GM12878 (cell line): ENCODE data around the gene COL15A1. TPM values are rescaled to one million over a fixed set of nuclear protein-coding genes. Genes with fewer than 3 reads are reported as not detected.

Experiments
- ASH2L ChIP-seq: fragments of 300-600, 200-600 bp; sonication (generic); IDR thresholded peaks from 2 replicates; pipeline ENCODE4 v1.6.1; 2017; ENCODE audit warnings: low read depth, mild to moderate bottlenecking, borderline replicate concordance
- CEBPZ ChIP-seq: fragments of 150-350 bp; IDR thresholded peaks from 2 replicates; pipeline ENCODE4 v1.6.1; 2016; ENCODE audit warnings: low read depth, low read length
- E2F8 ChIP-seq: fragments of 450-650 bp; IDR thresholded peaks from 2 replicates; pipeline ENCODE4 v1.6.1; 2018; ENCODE audit warnings: mild to moderate bottlenecking, low read depth, moderate library complexity; ENCODE audit not compliant: partially characterized antibody
- NFIC ChIP-seq: IDR thresholded peaks from 2 replicates; pipeline ENCODE4 v1.6.1; 2012; ENCODE audit warnings: low read depth, mild to moderate bottlenecking, inconsistent platforms, low read length, moderate library complexity
- PML ChIP-seq: IDR thresholded peaks from 2 replicates; pipeline ENCODE4 v1.6.1; 2012; ENCODE audit warnings: low read length, inconsistent platforms
- SREBF1 ChIP-seq: IDR thresholded peaks from 2 replicates; pipeline ENCODE4 v1.6.1; 2012; ENCODE audit warnings: mild to moderate bottlenecking, low read length
- TBL1XR1 ChIP-seq: IDR thresholded peaks from 2 replicates; pipeline ENCODE4 v1.6.1; 2012; ENCODE audit warnings: low read depth, low read length, improper control_type of control experiment
- polyA plus RNA-seq, 11 experiments: library from polyadenylated mRNA; depleted of rRNA in 4 of 11; unstranded in 6 of 11; stranded (reverse) in 5 of 11; fragments of >200 nt; fragmentation: Nextera tagmentation in 4 of 11; fragmentation: Illumina TruSeq in 1 of 11; extraction: Ambion mirVana in 4 of 11; extraction: Trizol in 1 of 11; gene quantifications; 1 replicate in 1 of 11; 2 replicates in 10 of 11; pipeline versions ENCODE4 v1.2.1 to v1.2.3, GENCODE V29; 2011 to 2016; ENCODE audit warnings: inconsistent platforms in 2 of 11, missing spikeins in 2 of 11, low read depth in 1 of 11
- total RNA-seq, 4 experiments: library from RNA; depleted of rRNA in 3 of 4; stranded (reverse); fragments of >200 nt in 3 of 4; fragmentation: Illumina TruSeq in 1 of 4; extraction: Trizol in 1 of 4; gene quantifications; 2 replicates each; pipeline versions ENCODE4 v1.2.1 to v1.2.3, GENCODE V29; 2013 to 2021

Gene COL15A1
- total and polyA plus RNA-seq, 10 of the 15 experiments (the other 5 are each of a cell fraction or from before 2014, with no cell fraction given): 0.01 to 0.28 (median 0.06) TPM; not detected in 2

GRCh38 chr9:98953581-98954243, 10.0 kb downstream of the COL15A1 start (continued):
- no peak for TF ChIP-seq CEBPZ
- no peak for TF ChIP-seq E2F8
- TF ChIP-seq ASH2L: no peak
- TF ChIP-seq PML: no peak
- no peak for TF ChIP-seq SREBF1
- TF ChIP-seq TBL1XR1: no peak
- TF ChIP-seq NFIC: no peak
- TF ChIP-seq, all 136 proteins: peak for 0
